Measurements from ENCODE around the gene MTO1. TPM values are rescaled to one million over a fixed set of nuclear protein-coding genes. Genes with fewer than 3 reads are reported as not detected.
"Not testable (repeated sequence)": the region's sequence is repeated elsewhere in the genome, so short reads cannot be mapped to it uniquely, and the experiment has no call there.

Gene MTO1
- total and polyA plus RNA-seq, 12 donors = 14.0 to 29.9 (median 22.9) TPM

- H3K4me1 ChIP-seq (replicated peaks in 1 of 2) = no peaks in the 10 kb centered on the region
- peak in 5 of 7 donors; percentile 9 to 36 (median 19) for DNase-seq
- H3K4me3 ChIP-seq = peak overlapping the region in 3 of 4 donors; percentile 24 to 72 (median 41)
- no peaks in the 10 kb centered on the region for H3K9me3 ChIP-seq (replicated peaks in 1 of 3)
- TF ChIP-seq CTCF (IDR thresholded peaks at IDR 0.05) (no peak), POLR2A (IDR thresholded peaks at IDR 0.05) (no peak)
- H3K27ac ChIP-seq = peak overlapping the region; percentile 14 to 81 (median 66)
- no peaks in the 10 kb centered on the region for H3K27me3 ChIP-seq
- H3K36me3 ChIP-seq (replicated peaks in 1 of 2) = no peaks in the 10 kb centered on the region
- WGBS, 4 donors = 4 to 32% (median 13%) methylated on average over 16 to 79 of the region's 79 CpGs
- intact Hi-C loops (cut with DNase I) = no loop called here
These were observed 10.1 kb upstream of the MTO1 start for GRCh38 chr6:73451223-73452106.

GRCh38 chr6:73452107-73452461 is 9.5 kb upstream of the MTO1 start, which contains the start of gene CGAS:
Gene CGAS (minus strand): TSS chr6:73452297. CDS start chr6:73452181, 116 bp downstream.
- H3K4me3 ChIP-seq = peak within 1 kb of the TSS in 3 of 4 donors; percentile 24 to 72 (median 41)
- 6 to 15% (median 11%) methylated on average over 3 to 23 of the region's 23 CpGs for WGBS, 4 donors
- no peaks in the 10 kb centered on the region for H3K36me3 ChIP-seq (replicated peaks in 1 of 2)
- intact Hi-C loops (cut with DNase I) = no loop called here
- no peaks in the 10 kb centered on the region for H3K27me3 ChIP-seq
- DNase-seq = peak; percentile 62 to 81 (median 69)
- H3K4me1 ChIP-seq (replicated peaks in 1 of 2) = no peaks in the 10 kb centered on the region
- H3K9me3 ChIP-seq (replicated peaks in 1 of 3) = no peaks in the 10 kb centered on the region
- peak within 1 kb of the TSS; percentile 14 to 81 (median 66) for H3K27ac ChIP-seq
- TF ChIP-seq CTCF (IDR thresholded peaks at IDR 0.05) (no peak), POLR2A (IDR thresholded peaks at IDR 0.05) (peak in 1 of 2 donors; percentile 26)

- TF ChIP-seq CTCF (IDR thresholded peaks at IDR 0.05) (no peak), POLR2A (IDR thresholded peaks at IDR 0.05) (no peak)
- intact Hi-C loops (cut with DNase I) = no loop called here
- no peaks in the 10 kb centered on the region for H3K36me3 ChIP-seq (replicated peaks in 1 of 2)
- H3K4me3 ChIP-seq = no peak overlapping the region
- H3K4me1 ChIP-seq (replicated peaks in 1 of 2) = peaks cover 0 to 3% of the 10 kb centered on the region in 2 donors
- no peaks in the 10 kb centered on the region for H3K9me3 ChIP-seq (replicated peaks in 1 of 3)
- no peaks in the 10 kb centered on the region for H3K27me3 ChIP-seq
- no peak overlapping the region for H3K27ac ChIP-seq
- no peak for DNase-seq
- WGBS, 4 donors = 54 to 65% (median 62%) methylated on average over 3 of the region's 3 CpGs
These were observed 5.5 kb upstream of the MTO1 start for GRCh38 chr6:73455865-73456629.

- DNase-seq; intact Hi-C loops (cut with DNase I); H3K36me3 ChIP-seq (replicated peaks in 1 of 2); H3K27ac ChIP-seq; H3K4me3 ChIP-seq; H3K27me3 ChIP-seq; H3K9me3 ChIP-seq (replicated peaks in 1 of 3): not testable (repeated sequence)
- WGBS, 4 donors = 71 to 82% (median 76%) methylated on average over 7 of the region's 7 CpGs
- peaks cover 3 to 22% of the 10 kb centered on the region in 2 donors for H3K4me1 ChIP-seq (replicated peaks in 1 of 2)
These were observed 2.1 kb upstream of the MTO1 start for GRCh38 chr6:73459474-73459873.

All from adrenal gland (tissue), 12 donors.